Thyroid gland (tissue), 4 donors: Measurements from ENCODE around the gene KRTAP2-3.

ENCODE experiments used
- CTCF ChIP-seq, 6 experiments: fragments of 200-600 bp in 3 of 6; fragments of 450-650 bp in 3 of 6; sonication (generic) in 3 of 6; IDR thresholded peaks; one replicate each; pipeline ENCODE4 v1.5.1; 2016 to 2019; ENCODE audit warnings: antibody characterized with exemption in 6 of 6, mild to moderate bottlenecking in 2 of 6, inconsistent platforms in 1 of 6, moderate library complexity in 1 of 6
- POLR2A ChIP-seq, 2 donors: fragments of 450-650 bp; IDR thresholded peaks; one replicate each; pipeline ENCODE4 v1.6.1; 2017; ENCODE audit warnings: antibody characterized with exemption in 2 of 2, mild to moderate bottlenecking in 2 of 2, moderate library complexity in 1 of 2

GRCh38 chr17:41018541-41018940, 41.4 kb downstream of the KRTAP2-3 start:
- no peak for TF ChIP-seq CTCF (IDR thresholded peaks at IDR 0.05)
- no peak for TF ChIP-seq POLR2A (IDR thresholded peaks at IDR 0.05)
